Type B pancreatic cell (in vitro differentiated cells): Measurements from ENCODE around the gene USP35. TPM values are rescaled to one million over a fixed set of nuclear protein-coding genes. Genes with fewer than 3 reads are reported as not detected.

Experiments
- DNase-seq: peaks from one replicate; pipeline ENCODE4 v3.0.0; 2021; ENCODE audit warnings: mixed read lengths; ENCODE audit not compliant: unreplicated experiment; ENCODE audit errors: extremely low spot score
- H3K27ac Mint-ChIP-seq: 2 replicates; pipeline ENCODE4 v1.8.0; 2021; ENCODE audit warnings: mild to moderate bottlenecking, mixed read lengths
- H3K27me3 Mint-ChIP-seq: 2 replicates; pipeline ENCODE4 v1.8.0; 2021; ENCODE audit warnings: mixed read lengths
- H3K36me3 Mint-ChIP-seq: 2 replicates; pipeline ENCODE4 v1.8.0; 2021; ENCODE audit warnings: mixed read lengths
- H3K4me1 Mint-ChIP-seq: one replicate; pipeline ENCODE4 v1.8.0; 2021; ENCODE audit warnings: mixed read lengths; ENCODE audit not compliant: unreplicated experiment
- H3K4me3 Mint-ChIP-seq: 2 replicates; pipeline ENCODE4 v1.8.0; 2021; ENCODE audit warnings: mild to moderate bottlenecking, mixed read lengths
- H3K9me3 Mint-ChIP-seq: 2 replicates; pipeline ENCODE4 v1.8.0; 2021; ENCODE audit warnings: mixed read lengths
- CTCF ChIP-seq: fragments of 200-600 bp; sonication (generic); conservative IDR thresholded peaks from 2 replicates; pipeline ENCODE4 v1.5.0; 2021; ENCODE audit warnings: antibody characterized with exemption, mild to moderate bottlenecking
- total RNA-seq: library from RNA; stranded (reverse); gene quantifications from 2 replicates; pipeline ENCODE4 v1.2.1, GENCODE V29; 2021; ENCODE audit warnings: low replicate concordance

Gene USP35
- total RNA-seq, 1 donor from 2014 or later = 9.7 TPM

- no peak overlapping the region for H3K27ac Mint-ChIP-seq
- no peaks in the 10 kb centered on the region for H3K27me3 Mint-ChIP-seq
- DNase-seq = no peak
- no peak for TF ChIP-seq CTCF
- no peaks in the 10 kb centered on the region for H3K9me3 Mint-ChIP-seq
- no peaks in the 10 kb centered on the region for H3K4me1 Mint-ChIP-seq
- peaks cover 21% of the 10 kb centered on the region for H3K36me3 Mint-ChIP-seq
- no peak overlapping the region for H3K4me3 Mint-ChIP-seq
Observed at GRCh38 chr11:78180751-78181150, 8.0 kb upstream of the USP35 start.

- Mint-ChIP-seq H3K27me3 (no peaks in the 10 kb centered on the region), H3K4me3 (no peak overlapping the region), H3K36me3 (peaks cover 19% of the 10 kb centered on the region), H3K9me3 (no peaks in the 10 kb centered on the region), H3K4me1 (no peaks in the 10 kb centered on the region), H3K27ac (no peak overlapping the region)
- DNase-seq = no peak
- TF ChIP-seq CTCF = no peak
Observed at GRCh38 chr11:78181185-78181584, 7.5 kb upstream of the USP35 start.

DNA sequence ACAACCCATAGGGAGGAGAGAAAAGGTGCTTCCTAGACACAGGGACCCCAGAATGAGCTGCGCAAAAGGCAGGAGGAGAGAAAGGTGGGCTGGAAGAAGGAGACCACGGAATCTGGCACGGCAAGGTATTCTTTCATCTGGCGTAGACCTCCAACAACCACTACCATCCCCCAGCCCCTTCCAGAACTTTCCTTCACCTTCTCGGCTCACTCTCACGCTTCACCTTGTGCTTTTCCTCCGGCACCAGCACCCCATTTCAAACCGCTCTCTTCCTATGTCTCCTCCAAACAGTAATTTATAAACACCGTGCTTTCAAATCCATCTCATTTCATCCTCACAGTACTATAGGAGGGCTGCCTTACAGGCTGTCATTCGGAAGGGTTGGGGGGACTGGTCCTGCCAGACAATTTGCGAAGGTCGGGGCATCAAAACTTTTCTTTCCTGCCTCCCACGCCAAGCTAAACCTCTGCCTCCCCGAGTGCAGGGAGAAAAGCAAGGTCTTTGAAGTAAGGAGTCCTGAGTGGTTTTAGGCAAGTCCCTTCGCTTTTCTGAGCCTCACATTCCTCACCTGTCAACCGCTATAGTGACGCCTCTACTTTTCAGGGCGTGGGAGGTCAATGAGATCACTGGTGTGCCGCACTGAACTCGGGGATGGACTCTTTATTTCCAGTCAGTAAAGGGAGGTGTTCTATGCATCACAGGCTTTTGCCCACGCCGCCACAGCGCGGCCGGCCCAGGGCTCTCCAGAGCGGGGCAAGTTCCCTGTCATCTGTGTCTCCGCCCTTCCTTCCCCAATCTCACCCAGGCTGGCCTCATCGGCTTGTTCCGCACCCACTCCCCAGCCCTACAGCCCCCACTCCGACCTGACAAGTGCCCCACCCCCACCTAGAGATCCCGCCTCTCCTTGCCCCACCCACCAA, 1.1 kb upstream of the USP35 start:
- H3K9me3 Mint-ChIP-seq = no peaks in the 10 kb centered on the region
- H3K4me1 Mint-ChIP-seq = peaks cover 37% of the 10 kb centered on the region
- TF ChIP-seq CTCF = no peak
- DNase-seq = no peak
- peaks cover 4% of the 10 kb centered on the region for H3K36me3 Mint-ChIP-seq
- H3K27ac Mint-ChIP-seq = peak overlapping the region; percentile 96
- H3K27me3 Mint-ChIP-seq = no peaks in the 10 kb centered on the region
- peak overlapping the region; percentile 99 for H3K4me3 Mint-ChIP-seq

GRCh38 chr11:78189174-78189724, 530 bp downstream of the USP35 start:
- Mint-ChIP-seq H3K4me3 (peak overlapping the region; percentile 99), H3K36me3 (no peaks in the 10 kb centered on the region), H3K27ac (peak overlapping the region; percentile 96), H3K4me1 (peaks cover 41% of the 10 kb centered on the region), H3K27me3 (no peaks in the 10 kb centered on the region), H3K9me3 (no peaks in the 10 kb centered on the region)
- no peak for DNase-seq
- TF ChIP-seq CTCF = no peak

- no peak for DNase-seq
- no peaks in the 10 kb centered on the region for H3K27me3 Mint-ChIP-seq
- no peak overlapping the region for H3K27ac Mint-ChIP-seq
- TF ChIP-seq CTCF = no peak
- H3K9me3 Mint-ChIP-seq = no peaks in the 10 kb centered on the region
- H3K4me1 Mint-ChIP-seq = peaks cover 47% of the 10 kb centered on the region
- peak overlapping the region; percentile 99 for H3K4me3 Mint-ChIP-seq
- no peaks in the 10 kb centered on the region for H3K36me3 Mint-ChIP-seq
Observed at GRCh38 chr11:78189851-78190250, 1.1 kb downstream of the USP35 start.
